GM20000 (cell line): ENCODE measurements around the gene HKDC1.
"Not testable (repeated sequence)": the region's sequence is repeated elsewhere in the genome, so short reads cannot be mapped to it uniquely, and the experiment has no call there.

Source experiments
- DNase-seq: peaks from one replicate; pipeline ENCODE4 v3.0.0; 2012; ENCODE audit warnings: low spot score
- CTCF ChIP-seq: IDR thresholded peaks from 2 replicates; pipeline ENCODE4 v1.5.1; 2012; ENCODE audit warnings: mild to moderate bottlenecking, control low read depth; ENCODE audit errors: extremely low read depth, missing control alignments

HKDC1 gene

GRCh38 chr10:69270990-69271389 lies 50.9 kb downstream of the HKDC1 start:
- no peak for TF ChIP-seq CTCF
- DNase-seq, result no peak

- no peak for DNase-seq
- no peak for TF ChIP-seq CTCF
Measured at GRCh38 chr10:69272624-69273023, 52.5 kb downstream of the HKDC1 start.

- no peak for DNase-seq
- no peak for TF ChIP-seq CTCF
Measured at GRCh38 chr10:69275444-69275843, 55.3 kb downstream of the HKDC1 start.

- no peak for TF ChIP-seq CTCF
- DNase-seq, result no peak
Measured at GRCh38 chr10:69276503-69276902, 56.4 kb downstream of the HKDC1 start.

GRCh38 chr10:69278446-69278963 lies 58.4 kb downstream of the HKDC1 start, which contains the start of gene HK1:
HK1 (plus strand) TSS chr10:69278496.
- DNase-seq, result no peak
- no peak for TF ChIP-seq CTCF

GRCh38 chr10:69279110-69279509 lies 59.0 kb downstream of the HKDC1 start:
- no peak for TF ChIP-seq CTCF
- no peak for DNase-seq

- no peak for TF ChIP-seq CTCF
- DNase-seq, result no peak
Measured at GRCh38 chr10:69281507-69282413, 61.6 kb downstream of the HKDC1 start.

GRCh38 chr10:69284402-69284801 lies 64.3 kb downstream of the HKDC1 start:
- DNase-seq, result not testable (repeated sequence)
